H9 (cell line): Measurements from ENCODE around the gene PSME1. TPM values are rescaled to one million over a fixed set of nuclear protein-coding genes. Genes with fewer than 3 reads are reported as not detected.

Source experiments
- DNase-seq: peaks from one replicate; pipeline ENCODE4 v3.0.0-alpha.2; 2017
- H2AFZ ChIP-seq: one replicate; pipeline ENCODE4 v1.6.1; 2013; ENCODE audit warnings: mild to moderate bottlenecking, low read length, control low read depth, moderate library complexity
- H2AK5ac ChIP-seq: 2 replicates; pipeline ENCODE4 v1.6.1; 2013; ENCODE audit warnings: low read length, control low read depth, mixed read lengths; ENCODE audit not compliant: insufficient read length
- H2BK120ac ChIP-seq: one replicate; pipeline ENCODE4 v1.6.1; 2013; ENCODE audit warnings: low read depth, mild to moderate bottlenecking, low read length, control low read depth, inconsistent platforms; ENCODE audit not compliant: poor library complexity, severe bottlenecking
- H2BK12ac ChIP-seq: 2 replicates; pipeline ENCODE4 v1.6.1; 2013; ENCODE audit warnings: low read length, control low read depth, mixed read lengths, low read depth; ENCODE audit not compliant: insufficient read length
- H2BK15ac ChIP-seq: 2 replicates; pipeline ENCODE4 v1.6.1; 2013; ENCODE audit warnings: low read depth, low read length, control low read depth
- H2BK20ac ChIP-seq: one replicate; pipeline ENCODE4 v1.6.1; 2013; ENCODE audit warnings: low read depth, mild to moderate bottlenecking, low read length, control low read depth, inconsistent platforms; ENCODE audit not compliant: poor library complexity, severe bottlenecking
- H2BK5ac ChIP-seq: 2 replicates; pipeline ENCODE4 v1.6.1; 2013; ENCODE audit warnings: low read length, control low read depth, mixed read lengths; ENCODE audit not compliant: insufficient read length
- H3K14ac ChIP-seq: 2 replicates; pipeline ENCODE4 v1.6.1; 2013; ENCODE audit warnings: low read length, control low read depth; ENCODE audit not compliant: insufficient read depth
- H3K18ac ChIP-seq: 2 replicates; pipeline ENCODE4 v1.6.1; 2013; ENCODE audit warnings: low read depth, mild to moderate bottlenecking, mixed read lengths, low read length, control low read depth; ENCODE audit not compliant: insufficient read length
- H3K23ac ChIP-seq: 2 replicates; pipeline ENCODE4 v1.6.1; 2013; ENCODE audit warnings: low read length, control low read depth, mixed read lengths, low read depth; ENCODE audit not compliant: insufficient read length
- H3K23me2 ChIP-seq: 2 replicates; pipeline ENCODE4 v1.6.1; 2013; ENCODE audit warnings: low read depth, mild to moderate bottlenecking, mixed read lengths, low read length, control low read depth; ENCODE audit not compliant: insufficient read length, poor library complexity, severe bottlenecking
- H3K27ac ChIP-seq: 2 replicates; pipeline ENCODE4 v1.5.1; 2013; ENCODE audit warnings: low read length, control low read depth, mixed read lengths, low read depth; ENCODE audit not compliant: insufficient read length
- H3K27me3 ChIP-seq: 2 replicates; pipeline ENCODE4 v1.6.1; 2013; ENCODE audit warnings: low read length, control low read depth, inconsistent platforms; ENCODE audit not compliant: insufficient read depth
- H3K4ac ChIP-seq: 2 replicates; pipeline ENCODE4 v1.6.1; 2013; ENCODE audit warnings: low read depth, mild to moderate bottlenecking, control low read depth, inconsistent platforms, low read length, moderate library complexity
- H3K4me1 ChIP-seq: 2 replicates; pipeline ENCODE4 v1.6.1; 2013; ENCODE audit warnings: low read length, control low read depth, inconsistent platforms; ENCODE audit not compliant: insufficient read depth
- H3K4me2 ChIP-seq: 2 replicates; pipeline ENCODE4 v1.6.1; 2013; ENCODE audit warnings: low read length, control low read depth, mixed read lengths; ENCODE audit not compliant: insufficient read length, insufficient read depth
- H3K56ac ChIP-seq: 2 replicates; pipeline ENCODE4 v1.6.1; 2013; ENCODE audit warnings: low read depth, mild to moderate bottlenecking, mixed read lengths, low read length, control low read depth; ENCODE audit not compliant: insufficient read length
- H3K79me1 ChIP-seq: 2 replicates; pipeline ENCODE4 v1.6.1; 2013; ENCODE audit warnings: low read depth, mild to moderate bottlenecking, moderate library complexity, low read length, control low read depth, inconsistent platforms; ENCODE audit not compliant: insufficient read depth, poor library complexity, severe bottlenecking
- H3K79me2 ChIP-seq: 2 replicates; pipeline ENCODE4 v1.6.1; 2013; ENCODE audit warnings: low read length, control low read depth, inconsistent platforms; ENCODE audit not compliant: insufficient read depth
- H3K9ac ChIP-seq: 2 replicates; pipeline ENCODE4 v1.6.1; 2013; ENCODE audit warnings: low read length, control low read depth, mixed read lengths; ENCODE audit not compliant: insufficient read length; ENCODE audit errors: extremely low read depth
- H3K9me3 ChIP-seq: one replicate; pipeline ENCODE4 v1.6.1; 2013; ENCODE audit warnings: low read depth, low read length, inconsistent platforms; ENCODE audit not compliant: control insufficient read depth
- H3T11ph ChIP-seq: one replicate; pipeline ENCODE4 v1.6.1; 2013; ENCODE audit warnings: mild to moderate bottlenecking, low read length, control low read depth, inconsistent platforms
- H4K20me1 ChIP-seq: one replicate; pipeline ENCODE4 v1.6.1; 2013; ENCODE audit not compliant: control insufficient read depth, insufficient read length, insufficient read depth
- H4K5ac ChIP-seq: 2 replicates; pipeline ENCODE4 v1.6.1; 2013; ENCODE audit warnings: low read depth, mild to moderate bottlenecking, mixed read lengths, low read length, control low read depth; ENCODE audit not compliant: insufficient read length
- H4K8ac ChIP-seq: replicated peaks from 2 replicates; pipeline ENCODE4 v1.6.1; 2013; ENCODE audit warnings: low read length, control low read depth, mixed read lengths, low read depth; ENCODE audit not compliant: insufficient read length
- H4K91ac ChIP-seq: 2 replicates; pipeline ENCODE4 v1.6.1; 2013; ENCODE audit warnings: low read depth, mild to moderate bottlenecking, moderate library complexity, mixed read lengths, low read length, control low read depth; ENCODE audit not compliant: insufficient read length
- H3K27ac Mint-ChIP-seq, 3 experiments: 2 replicates in 2 of 3; 3 replicates in 1 of 3; pipeline ENCODE4 v1.8.0; 2020 to 2021; ENCODE audit warnings: mixed read lengths in 3 of 3, mild to moderate bottlenecking in 1 of 3, moderate library complexity in 1 of 3
- H3K27me3 Mint-ChIP-seq: 2 replicates; pipeline ENCODE4 v1.8.0; 2021; ENCODE audit warnings: low read depth, mild to moderate bottlenecking, moderate library complexity, mixed read lengths
- H3K36me3 Mint-ChIP-seq, 3 experiments: 2 replicates in 2 of 3; 3 replicates in 1 of 3; pipeline ENCODE4 v1.8.0; 2020 to 2021; ENCODE audit warnings: low read depth in 3 of 3, mixed read lengths in 3 of 3; ENCODE audit not compliant: insufficient read depth in 1 of 3
- H3K4me1 Mint-ChIP-seq, 2 experiments: 2 replicates each; pipeline ENCODE4 v1.8.0; 2020; ENCODE audit warnings: mixed read lengths in 2 of 2
- H3K4me3 Mint-ChIP-seq, 2 experiments: 2 replicates in 1 of 2; 3 replicates in 1 of 2; pipeline ENCODE4 v1.8.0; 2020 to 2021; ENCODE audit warnings: mild to moderate bottlenecking in 2 of 2, mixed read lengths in 2 of 2, moderate library complexity in 1 of 2
- H3K9me3 Mint-ChIP-seq, 2 experiments: 2 replicates in 1 of 2; 3 replicates in 1 of 2; pipeline ENCODE4 v1.8.0; 2020; ENCODE audit warnings: mild to moderate bottlenecking in 2 of 2, mixed read lengths in 2 of 2, moderate library complexity in 1 of 2
- CTCF ChIP-seq: fragments of 200-600 bp; sonication (generic); conservative IDR thresholded peaks from 3 replicates; pipeline ENCODE4 v1.8.0; 2021; ENCODE audit warnings: antibody characterized with exemption, mild to moderate bottlenecking
- WGBS: extraction: QIAGEN DNeasy Blood & Tissue Kit; methylation state at CpG from one replicate; pipeline ENCODE4 v1.1.7; 2013; ENCODE audit warnings: missing lambda C conversion rate, low lambda C conversion rate, mixed read lengths; ENCODE audit not compliant: insufficient read length; ENCODE audit errors: extremely low coverage; 5-methylcytosine and 5-hydroxymethylcytosine counted together
- total RNA-seq: library from RNA; stranded (reverse); gene quantifications from 2 replicates; pipeline ENCODE4 v1.2.1, GENCODE V29; 2021

PSME1 gene
- total RNA-seq, 1 experiment from 2014 or later: 109 TPM

GRCh38 chr14:24132061-24132685 is 3.8 kb upstream of the PSME1 start:
- H2BK120ac ChIP-seq: no peak overlapping the region
- H3K36me3 Mint-ChIP-seq: peaks cover 0 to 4% (median 2%) of the 10 kb centered on the region in 3 experiments; a peak in 4 of 7 replicates
- H4K20me1 ChIP-seq: no peaks in the 10 kb centered on the region
- no peak overlapping the region for H3K4me3 Mint-ChIP-seq
- H3K4me1 Mint-ChIP-seq: peaks cover 14 to 16% of the 10 kb centered on the region in 2 experiments
- no peaks in the 10 kb centered on the region for H3K9me3 ChIP-seq
- no peaks in the 10 kb centered on the region for H3K27me3 Mint-ChIP-seq
- no peaks in the 10 kb centered on the region for H3K79me2 ChIP-seq
- peaks cover 10% of the 10 kb centered on the region for H3K23me2 ChIP-seq
- H2BK20ac ChIP-seq: no peak overlapping the region
- no peak overlapping the region for H2BK5ac ChIP-seq
- no peak overlapping the region for H3K14ac ChIP-seq
- no peak overlapping the region for H4K91ac ChIP-seq
- no peaks in the 10 kb centered on the region for H3K27me3 ChIP-seq
- no peak overlapping the region for H3K4ac ChIP-seq
- DNase-seq: no peak
- H2AK5ac ChIP-seq: no peak overlapping the region
- H3K18ac ChIP-seq: no peak overlapping the region
- no peak overlapping the region for H3K27ac ChIP-seq
- no peak overlapping the region for H4K5ac ChIP-seq
- H3K4me2 ChIP-seq: no peak overlapping the region
- H2BK12ac ChIP-seq: no peak overlapping the region
- H3T11ph ChIP-seq: no peak overlapping the region
- H3K23ac ChIP-seq: no peak overlapping the region
- no peak overlapping the region for H3K56ac ChIP-seq
- no peak overlapping the region for H2BK15ac ChIP-seq
- H3K79me1 ChIP-seq: no peaks in the 10 kb centered on the region
- no peak overlapping the region for H2AFZ ChIP-seq
- no CpG with 5 or more reads among the region's 24 CpGs for WGBS
- peak overlapping the region in 2 of 3 experiments; percentile 39 to 50; a peak in 1 of 7 replicates for H3K27ac Mint-ChIP-seq
- 0 out of 5 replicates have a peak, but pooled peaks cover 0 to 2% of the 10 kb centered on the region in 2 experiments for H3K9me3 Mint-ChIP-seq
- no peak overlapping the region for H4K8ac ChIP-seq
- H3K9ac ChIP-seq: no peak overlapping the region
- TF ChIP-seq CTCF: no peak
- no peaks in the 10 kb centered on the region for H3K4me1 ChIP-seq
